GM12872 (cell line): ENCODE data around the gene LAMP1.

Experiments
- CTCF ChIP-seq: IDR thresholded peaks from 3 replicates; pipeline ENCODE4 v1.5.1; 2011; ENCODE audit warnings: low read depth, mild to moderate bottlenecking, low read length, moderate library complexity; ENCODE audit not compliant: insufficient read depth

The LAMP1 gene

GRCh38 chr13:113296823-113297369 lies at the start of gene LAMP1:
Gene LAMP1, plus strand, starts transcription at chr13:113297239. Its CDS starts 196 bp downstream, at chr13:113297435.
- no peak for TF ChIP-seq CTCF

GRCh38 chr13:113252516-113253095 lies 44.4 kb upstream of the LAMP1 start:
- no peak for TF ChIP-seq CTCF

DNA sequence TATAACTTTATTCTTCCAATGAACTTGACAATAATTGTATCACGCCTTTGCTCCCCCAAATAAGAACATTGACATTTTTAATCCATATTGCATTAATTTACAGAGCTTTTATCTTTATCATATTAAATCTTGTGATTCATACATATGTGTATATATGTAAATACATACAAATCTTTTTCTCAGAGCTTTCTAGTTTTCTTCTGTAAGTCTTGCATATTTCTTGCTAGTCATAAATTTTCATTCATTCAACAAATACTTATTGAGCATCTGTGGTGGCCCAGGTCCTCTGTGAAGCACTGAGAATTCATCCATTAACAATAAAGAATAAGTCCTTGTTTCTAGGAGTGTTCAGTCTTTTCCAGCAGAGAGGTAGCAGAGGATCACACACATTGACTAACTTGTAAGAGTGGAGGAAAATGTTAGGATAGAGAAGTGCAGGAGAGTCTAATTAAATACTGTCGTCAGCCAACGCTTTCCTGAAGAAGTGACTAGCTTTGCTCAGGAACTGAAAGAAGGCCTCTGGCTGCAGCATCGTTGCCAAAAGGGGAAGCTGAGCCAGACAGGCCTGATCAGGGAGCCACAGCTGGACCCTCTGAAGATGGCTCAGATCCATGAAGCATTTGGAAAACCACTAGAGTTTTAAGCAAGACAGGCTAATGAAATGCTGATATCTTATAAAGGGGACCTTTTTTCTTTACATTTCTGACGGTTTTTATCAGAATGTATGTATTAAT lies 38.6 kb upstream of the LAMP1 start:
- no peak for TF ChIP-seq CTCF

- TF ChIP-seq CTCF: no peak
Observed at GRCh38 chr13:113260996-113261395, 36.0 kb upstream of the LAMP1 start.

DNA sequence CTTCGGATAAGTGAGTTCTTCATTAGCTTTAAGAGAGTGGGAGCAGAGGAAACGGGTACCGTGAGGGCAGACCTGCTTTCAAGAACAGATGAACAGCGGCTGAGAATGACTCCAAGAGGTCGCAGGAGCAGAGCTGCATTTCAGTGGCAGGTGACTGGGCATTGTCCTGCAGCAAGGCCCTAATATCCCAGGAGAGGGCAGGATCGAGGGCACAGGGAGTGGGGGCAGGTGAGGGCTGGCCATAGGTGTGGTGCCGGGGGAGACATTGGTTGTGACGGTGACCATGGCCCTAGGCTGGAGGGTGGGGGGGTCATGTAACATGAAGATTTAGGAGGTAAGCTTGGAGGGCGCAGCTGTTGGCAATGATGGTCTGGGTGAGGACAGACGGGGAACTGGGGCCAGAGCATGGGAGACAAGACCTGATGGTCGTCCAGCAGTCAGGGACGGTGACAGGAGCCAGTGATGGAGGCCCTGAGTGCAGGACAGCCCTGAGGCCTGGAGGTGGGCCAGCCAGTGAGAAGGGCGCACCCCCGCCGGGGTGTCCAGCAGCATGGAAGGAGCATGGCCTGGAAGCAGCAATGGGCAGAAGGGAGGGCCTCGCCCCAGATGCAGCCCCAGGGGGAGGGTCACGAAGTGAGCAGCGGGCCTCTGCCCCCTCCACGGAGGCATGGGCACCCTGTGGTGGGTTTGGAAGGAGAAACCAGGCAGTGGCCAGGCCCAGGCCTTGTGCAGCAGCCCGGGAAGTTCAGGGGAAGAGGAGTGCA lies 29.2 kb upstream of the LAMP1 start:
- TF ChIP-seq CTCF: no peak

- TF ChIP-seq CTCF: no peak
Observed at GRCh38 chr13:113272031-113272430, 25.0 kb upstream of the LAMP1 start.

- TF ChIP-seq CTCF: no peak
Observed at GRCh38 chr13:113272701-113273181, 24.3 kb upstream of the LAMP1 start.
